Mesendoderm (in vitro differentiated cells): Measurements from ENCODE around the gene DPPA3.

Experiments
- DNase-seq: peaks from one replicate; pipeline ENCODE4 v3.0.0; 2013
- H2AK5ac ChIP-seq: 2 replicates; pipeline ENCODE4 v1.6.1; 2013; ENCODE audit warnings: low read length, inconsistent platforms
- H2BK120ac ChIP-seq: 2 replicates; pipeline ENCODE4 v1.6.1; 2013; ENCODE audit warnings: low read depth, mild to moderate bottlenecking, low read length, moderate library complexity, mixed read lengths
- H2BK15ac ChIP-seq: replicated peaks from 2 replicates; pipeline ENCODE4 v1.6.1; 2013; ENCODE audit warnings: low read depth, mild to moderate bottlenecking, moderate library complexity
- H2BK5ac ChIP-seq: 2 replicates; pipeline ENCODE4 v1.6.1; 2013; ENCODE audit warnings: low read length, inconsistent platforms
- H3K18ac ChIP-seq: 2 replicates; pipeline ENCODE4 v1.6.1; 2013; ENCODE audit warnings: mild to moderate bottlenecking, low read length, mixed read lengths
- H3K23ac ChIP-seq: one replicate; pipeline ENCODE4 v1.6.1; 2013; ENCODE audit warnings: low read length
- H3K27ac ChIP-seq: 2 replicates; pipeline ENCODE4 v1.5.1; 2013; ENCODE audit warnings: low read depth, mild to moderate bottlenecking, inconsistent platforms, low read length, moderate library complexity
- H3K27me3 ChIP-seq: 2 replicates; pipeline ENCODE4 v1.6.1; 2013; ENCODE audit warnings: low read length, control low read depth, mild to moderate bottlenecking, inconsistent platforms; ENCODE audit not compliant: insufficient read depth, poor library complexity
- H3K36me3 ChIP-seq: 2 replicates; pipeline ENCODE4 v1.6.1; 2013; ENCODE audit warnings: low read length, inconsistent platforms; ENCODE audit not compliant: control insufficient read depth, insufficient read depth
- H3K4ac ChIP-seq: one replicate; pipeline ENCODE4 v1.6.1; 2013; ENCODE audit warnings: low read depth, mild to moderate bottlenecking, low read length, moderate library complexity
- H3K4me1 ChIP-seq: 2 replicates; pipeline ENCODE4 v1.6.1; 2013; ENCODE audit warnings: low read depth, low read length, inconsistent platforms; ENCODE audit not compliant: control insufficient read depth
- H3K4me2 ChIP-seq: 2 replicates; pipeline ENCODE4 v1.6.1; 2013; ENCODE audit warnings: low read length
- H3K4me3 ChIP-seq: 2 replicates; pipeline ENCODE4 v1.5.1; 2013; ENCODE audit warnings: mild to moderate bottlenecking, low read length
- H3K56ac ChIP-seq: one replicate; pipeline ENCODE4 v1.6.1; 2013; ENCODE audit warnings: low read length
- H3K79me1 ChIP-seq: 2 replicates; pipeline ENCODE4 v1.6.1; 2013; ENCODE audit warnings: low read length, inconsistent platforms
- H3K79me2 ChIP-seq: 2 replicates; pipeline ENCODE4 v1.6.1; 2013; ENCODE audit warnings: mild to moderate bottlenecking, low read length; ENCODE audit not compliant: control insufficient read depth, insufficient read depth
- H3K9ac ChIP-seq: 2 replicates; pipeline ENCODE4 v1.6.1; 2013; ENCODE audit warnings: low read length, inconsistent platforms
- H4K5ac ChIP-seq: one replicate; pipeline ENCODE4 v1.6.1; 2013; ENCODE audit warnings: low read length
- H4K8ac ChIP-seq: one replicate; pipeline ENCODE4 v1.6.1; 2013; ENCODE audit warnings: low read depth, mild to moderate bottlenecking, control low read depth, low read length, moderate library complexity
- WGBS: extraction: QIAGEN DNeasy Blood & Tissue Kit; methylation state at CpG from one replicate; pipeline ENCODE4 v1.1.7; 2013; ENCODE audit warnings: low lambda C conversion rate, missing lambda C conversion rate; ENCODE audit not compliant: insufficient coverage; ENCODE audit errors: extremely low coverage; 5-methylcytosine and 5-hydroxymethylcytosine counted together

DPPA3 gene

GRCh38 chr12:7712841-7713442 is 1.7 kb downstream of the DPPA3 start:
- WGBS, result no CpG with 5 or more reads among the region's 28 CpGs

GRCh38 chr12:7716381-7716780 is 5.1 kb downstream of the DPPA3 start:
- Histone ChIP-seq H3K79me1 (no peaks in the 10 kb centered on the region), H3K27me3 (no peaks in the 10 kb centered on the region), H2BK15ac (no peak overlapping the region), H3K36me3 (no peaks in the 10 kb centered on the region), H3K4me3 (no peak overlapping the region), H4K8ac (no peak overlapping the region), H3K23ac (no peak overlapping the region), H4K5ac (no peak overlapping the region), H3K4ac (no peak overlapping the region), H2BK120ac (no peak overlapping the region), H3K27ac (no peak overlapping the region), H2AK5ac (no peak overlapping the region), H3K4me1 (no peaks in the 10 kb centered on the region), H3K56ac (no peak overlapping the region), H3K79me2 (no peaks in the 10 kb centered on the region), H3K9ac (no peak overlapping the region), H2BK5ac (no peak overlapping the region), H3K4me2 (no peak overlapping the region), H3K18ac (no peak overlapping the region)
- peak; percentile 60 for DNase-seq
- WGBS, result no CpG with 5 or more reads among the region's 5 CpGs

More at GRCh38 chr12:7712841-7713442, 1.7 kb downstream of the DPPA3 start:
- H3K56ac ChIP-seq, result no peak overlapping the region
- no peak overlapping the region for H4K8ac ChIP-seq
- no peak overlapping the region for H3K27ac ChIP-seq
- no peak overlapping the region for H3K23ac ChIP-seq
- H2BK15ac ChIP-seq, result no peak overlapping the region
- no peaks in the 10 kb centered on the region for H3K27me3 ChIP-seq
- no peak overlapping the region for H2AK5ac ChIP-seq
- no peak overlapping the region for H3K9ac ChIP-seq
- peak; percentile 53 for DNase-seq
- no peak overlapping the region for H3K4ac ChIP-seq
- H3K18ac ChIP-seq, result peak overlapping the region; percentile 5
- no peak overlapping the region for H3K4me2 ChIP-seq
- H3K79me2 ChIP-seq, result no peaks in the 10 kb centered on the region
- no peak overlapping the region for H3K4me3 ChIP-seq
- H2BK5ac ChIP-seq, result no peak overlapping the region
- H4K5ac ChIP-seq, result no peak overlapping the region
- H2BK120ac ChIP-seq, result no peak overlapping the region
- H3K79me1 ChIP-seq, result no peaks in the 10 kb centered on the region
- no peaks in the 10 kb centered on the region for H3K36me3 ChIP-seq
- H3K4me1 ChIP-seq, result peaks cover 3% of the 10 kb centered on the region

GRCh38 chr12:7719946-7720730 is 8.9 kb downstream of the DPPA3 start:
- Histone ChIP-seq H3K4me3 (no peak overlapping the region), H3K18ac (no peak overlapping the region), H2BK5ac (no peak overlapping the region), H3K4ac (no peak overlapping the region), H3K36me3 (no peaks in the 10 kb centered on the region), H3K79me2 (no peaks in the 10 kb centered on the region), H3K27ac (no peak overlapping the region), H3K56ac (no peak overlapping the region), H4K8ac (no peak overlapping the region), H4K5ac (no peak overlapping the region), H2BK120ac (no peak overlapping the region), H3K23ac (no peak overlapping the region), H2BK15ac (no peak overlapping the region), H2AK5ac (no peak overlapping the region), H3K27me3 (no peaks in the 10 kb centered on the region), H3K4me1 (no peaks in the 10 kb centered on the region), H3K9ac (no peak overlapping the region), H3K4me2 (no peak overlapping the region), H3K79me1 (no peaks in the 10 kb centered on the region)
- no peak for DNase-seq
- WGBS, result no CpG with 5 or more reads among the region's 15 CpGs

- Histone ChIP-seq H3K56ac (no peak overlapping the region), H2BK15ac (no peak overlapping the region), H3K23ac (no peak overlapping the region), H2BK120ac (no peak overlapping the region), H3K79me1 (no peaks in the 10 kb centered on the region), H3K4me3 (no peak overlapping the region), H3K27me3 (no peaks in the 10 kb centered on the region), H3K4me2 (no peak overlapping the region), H4K8ac (no peak overlapping the region), H3K4me1 (no peaks in the 10 kb centered on the region), H2BK5ac (no peak overlapping the region), H3K27ac (no peak overlapping the region), H3K4ac (no peak overlapping the region), H3K18ac (no peak overlapping the region), H3K9ac (no peak overlapping the region), H3K79me2 (no peaks in the 10 kb centered on the region), H3K36me3 (no peaks in the 10 kb centered on the region), H4K5ac (no peak overlapping the region), H2AK5ac (no peak overlapping the region)
- WGBS, result no CpG with 5 or more reads among the region's 3 CpGs
- DNase-seq, result peak; percentile 85
Observed at GRCh38 chr12:7723926-7724325, 12.7 kb downstream of the DPPA3 start.

GRCh38 chr12:7729746-7730145 is 18.5 kb downstream of the DPPA3 start:
- no peak overlapping the region for H3K4me3 ChIP-seq
- H3K4ac ChIP-seq, result no peak overlapping the region
- no peak overlapping the region for H4K8ac ChIP-seq
- no peaks in the 10 kb centered on the region for H3K36me3 ChIP-seq
- H3K18ac ChIP-seq, result peak overlapping the region; percentile 18
- H3K4me1 ChIP-seq, result no peaks in the 10 kb centered on the region
- WGBS, result no CpG with 5 or more reads among the region's 4 CpGs
- no peak overlapping the region for H2BK120ac ChIP-seq
- no peaks in the 10 kb centered on the region for H3K79me1 ChIP-seq
- H3K4me2 ChIP-seq, result no peak overlapping the region
- no peak overlapping the region for H3K23ac ChIP-seq
- no peak overlapping the region for H2BK15ac ChIP-seq
- H3K9ac ChIP-seq, result no peak overlapping the region
- H2BK5ac ChIP-seq, result no peak overlapping the region
- no peaks in the 10 kb centered on the region for H3K27me3 ChIP-seq
- no peak overlapping the region for H3K27ac ChIP-seq
- no peak overlapping the region for H2AK5ac ChIP-seq
- H4K5ac ChIP-seq, result no peak overlapping the region
- DNase-seq, result no peak
- H3K56ac ChIP-seq, result no peak overlapping the region
- H3K79me2 ChIP-seq, result no peaks in the 10 kb centered on the region
